DOHH2 (cell line): ENCODE data around the gene TMEM202.

Experiments
- EZH2phosphoT487 ChIP-seq: fragments of 200-600 bp; sonication (generic); IDR thresholded peaks from 2 replicates; pipeline ENCODE4 v1.6.1; 2017; ENCODE audit warnings: borderline replicate concordance, mild to moderate bottlenecking, antibody characterized with exemption, low read length, moderate library complexity, mixed read lengths
- TF ChIP-seq, protein P1 (sequence below): fragments of 200-600 bp; sonication (generic); IDR thresholded peaks from one replicate; pipeline ENCODE4 v1.5.1; 2014; ENCODE audit warnings: antibody characterized with exemption, mild to moderate bottlenecking, low read depth, low read length; ENCODE audit not compliant: poor library complexity, severe bottlenecking

DNA sequence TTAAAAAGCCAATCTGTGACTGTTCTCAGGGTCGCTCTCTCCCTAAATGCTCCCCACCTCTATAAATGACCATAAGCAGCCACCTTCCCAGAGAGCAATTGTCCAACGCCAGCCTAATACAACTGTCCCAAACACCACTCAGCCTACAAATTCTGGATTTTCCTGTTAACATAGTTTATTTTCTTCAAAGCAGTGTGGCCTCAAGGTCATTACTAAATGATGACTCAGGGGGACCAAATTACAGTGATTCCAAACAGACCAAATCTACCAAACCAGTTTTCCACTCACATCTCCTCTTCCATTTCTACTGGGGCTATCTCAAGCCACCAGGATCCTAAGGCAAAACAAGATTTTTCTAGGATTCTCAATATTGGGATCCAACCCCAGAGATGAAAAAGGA lies 44.8 kb upstream of the TMEM202 start:
- TF ChIP-seq, protein P1, sequence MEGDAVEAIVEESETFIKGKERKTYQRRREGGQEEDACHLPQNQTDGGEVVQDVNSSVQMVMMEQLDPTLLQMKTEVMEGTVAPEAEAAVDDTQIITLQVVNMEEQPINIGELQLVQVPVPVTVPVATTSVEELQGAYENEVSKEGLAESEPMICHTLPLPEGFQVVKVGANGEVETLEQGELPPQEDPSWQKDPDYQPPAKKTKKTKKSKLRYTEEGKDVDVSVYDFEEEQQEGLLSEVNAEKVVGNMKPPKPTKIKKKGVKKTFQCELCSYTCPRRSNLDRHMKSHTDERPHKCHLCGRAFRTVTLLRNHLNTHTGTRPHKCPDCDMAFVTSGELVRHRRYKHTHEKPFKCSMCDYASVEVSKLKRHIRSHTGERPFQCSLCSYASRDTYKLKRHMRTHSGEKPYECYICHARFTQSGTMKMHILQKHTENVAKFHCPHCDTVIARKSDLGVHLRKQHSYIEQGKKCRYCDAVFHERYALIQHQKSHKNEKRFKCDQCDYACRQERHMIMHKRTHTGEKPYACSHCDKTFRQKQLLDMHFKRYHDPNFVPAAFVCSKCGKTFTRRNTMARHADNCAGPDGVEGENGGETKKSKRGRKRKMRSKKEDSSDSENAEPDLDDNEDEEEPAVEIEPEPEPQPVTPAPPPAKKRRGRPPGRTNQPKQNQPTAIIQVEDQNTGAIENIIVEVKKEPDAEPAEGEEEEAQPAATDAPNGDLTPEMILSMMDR: no peak
- no peak for TF ChIP-seq EZH2phosphoT487
